ENCODE data around the gene DUSP3. TPM values are rescaled to one million over a fixed set of nuclear protein-coding genes. Genes with fewer than 3 reads are reported as not detected.
A peak's percentile ranks its signal among the peaks of the same experiment; 100 is the strongest.

DUSP3 gene
- total RNA-seq, 4 donors from 2014 or later: 38.6 to 50.1 (median 41.2) TPM

DNA sequence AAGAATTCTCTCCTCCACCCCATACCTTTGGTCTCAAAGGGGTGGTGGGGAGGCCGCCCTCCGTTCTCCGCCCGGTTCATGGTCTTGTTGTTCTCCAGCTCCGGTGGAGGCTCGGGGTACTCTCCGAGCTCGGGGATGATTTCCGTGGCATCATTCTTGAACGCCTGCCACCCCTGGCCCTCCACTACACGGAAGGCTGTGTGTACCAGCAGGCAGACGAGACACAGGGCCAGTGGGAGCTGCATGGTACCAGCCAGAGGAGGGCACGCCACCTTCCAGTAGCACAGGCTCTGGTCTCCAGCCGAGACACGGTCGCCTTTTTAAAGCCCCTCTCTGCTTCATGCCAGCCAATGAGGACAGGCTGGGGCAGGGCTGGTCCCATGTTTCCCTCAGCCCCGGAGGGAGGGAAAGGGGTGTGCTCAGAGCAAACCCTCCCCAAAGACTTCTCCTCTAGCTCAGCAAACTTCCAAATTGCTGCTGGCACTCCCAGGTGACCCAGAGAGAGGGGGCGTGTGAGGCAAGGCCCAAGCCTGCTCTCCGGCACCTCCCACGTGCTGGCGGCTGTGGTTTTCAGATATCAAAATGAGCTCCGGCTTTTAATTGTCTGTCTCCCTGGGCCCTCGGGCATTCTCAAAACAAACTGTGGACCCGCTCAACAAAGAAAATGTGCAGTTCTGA, 20.1 kb downstream of the DUSP3 start, which contains the start of gene SOST:
Gene SOST (minus strand): TSS at position 295 of the 678 bp plus-strand sequence. CDS start 50 bp downstream, at position 245.
- no peak for DNase-seq (ENCODE audit: low spot score in 2 of 2)
- TF ChIP-seq EP300 (IDR thresholded peaks at IDR 0.05): no peak
- no peak for TF ChIP-seq CTCF (IDR thresholded peaks at IDR 0.05)
- no peak for TF ChIP-seq POLR2A (IDR thresholded peaks at IDR 0.05)
- WGBS, 2 donors: 79 to 81% methylated on average over 24 of the region's 24 CpGs
- H3K27ac ChIP-seq: no peak within 1 kb of the TSS
- no peak within 1 kb of the TSS for H3K4me3 ChIP-seq
- peaks cover 0 to 51% of the 10 kb centered on the region in 2 donors for H3K27me3 ChIP-seq
- no peaks in the 10 kb centered on the region for H3K36me3 ChIP-seq
- peaks cover 0 to 15% (median 4%) of the 10 kb centered on the region in 4 donors for H3K4me1 ChIP-seq
- no peaks in the 10 kb centered on the region for H3K9me3 ChIP-seq

DNA sequence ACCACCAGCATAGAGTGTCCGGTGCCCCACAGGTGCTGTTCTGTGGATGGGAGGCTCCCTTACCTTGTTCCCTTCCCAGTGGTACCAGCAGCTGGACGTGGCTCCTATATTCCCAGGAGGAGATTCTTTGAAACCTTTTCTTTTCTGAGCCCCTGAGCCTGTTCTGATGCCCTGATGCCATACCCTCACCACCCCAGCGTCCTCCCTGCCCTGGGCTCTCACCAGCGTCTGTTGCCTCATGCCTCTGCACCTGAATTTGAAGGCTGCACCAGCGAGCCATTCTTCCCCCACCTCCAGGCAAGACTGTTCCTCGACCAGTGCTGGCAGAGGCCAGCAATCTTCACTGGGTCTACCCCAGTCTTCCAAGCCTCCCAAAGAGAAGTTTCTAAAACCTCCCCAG, 20.7 kb downstream of the DUSP3 start:
- 79 to 88% methylated on average over 6 of the region's 6 CpGs for WGBS, 2 donors
- peaks cover 0 to 15% (median 4%) of the 10 kb centered on the region in 4 donors for H3K4me1 ChIP-seq
- no peak overlapping the region for H3K27ac ChIP-seq
- no peak overlapping the region for H3K4me3 ChIP-seq
- TF ChIP-seq POLR2A (IDR thresholded peaks at IDR 0.05): no peak
- TF ChIP-seq CTCF (IDR thresholded peaks at IDR 0.05): no peak
- TF ChIP-seq EP300 (IDR thresholded peaks at IDR 0.05): no peak
- H3K36me3 ChIP-seq: no peaks in the 10 kb centered on the region
- H3K9me3 ChIP-seq: no peaks in the 10 kb centered on the region
- DNase-seq (ENCODE audit: low spot score in 2 of 2): no peak
- H3K27me3 ChIP-seq: peaks cover 0 to 51% of the 10 kb centered on the region in 2 donors

DNA sequence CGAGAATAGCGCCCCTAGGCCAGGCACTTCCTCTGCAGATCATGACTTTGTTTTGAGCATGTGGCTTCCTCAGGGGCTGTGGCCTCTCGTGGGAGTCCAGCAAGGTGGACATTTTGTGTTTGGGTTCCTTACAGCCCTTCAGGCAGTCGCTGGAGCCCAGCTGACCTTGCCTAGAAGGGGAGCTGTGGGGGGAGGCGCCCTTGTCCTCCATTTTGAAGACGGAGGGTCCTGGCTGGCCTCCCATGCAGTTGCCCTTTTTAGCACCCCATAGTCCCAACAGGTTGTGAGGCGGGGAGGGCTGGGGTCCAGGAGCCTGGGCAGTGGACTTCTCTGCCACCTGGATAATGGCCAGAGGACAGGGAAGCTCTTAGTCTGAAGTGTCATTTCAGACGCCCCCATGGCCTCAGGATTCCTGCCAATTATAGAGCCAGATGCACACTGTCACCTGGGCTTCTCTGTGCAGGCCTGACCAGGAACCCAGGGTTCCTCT, 21.6 kb downstream of the DUSP3 start:
- Histone ChIP-seq H3K27me3 (peaks cover 0 to 56% of the 10 kb centered on the region in 2 donors), H3K9me3 (no peaks in the 10 kb centered on the region), H3K4me1 (peaks cover 0 to 15% (median 4%) of the 10 kb centered on the region in 4 donors), H3K4me3 (no peak overlapping the region), H3K36me3 (no peaks in the 10 kb centered on the region), H3K27ac (no peak overlapping the region)
- TF ChIP-seq CTCF (IDR thresholded peaks at IDR 0.05) (no peak), EP300 (IDR thresholded peaks at IDR 0.05) (no peak), POLR2A (IDR thresholded peaks at IDR 0.05) (no peak)
- 79 to 87% methylated on average over 7 to 8 of the region's 8 CpGs for WGBS, 2 donors
- DNase-seq (ENCODE audit: low spot score in 2 of 2): no peak

- peaks cover 0 to 15% (median 4%) of the 10 kb centered on the region in 4 donors for H3K4me1 ChIP-seq
- no peak for TF ChIP-seq POLR2A (IDR thresholded peaks at IDR 0.05)
- no peak for TF ChIP-seq EP300 (IDR thresholded peaks at IDR 0.05)
- no peak for TF ChIP-seq CTCF (IDR thresholded peaks at IDR 0.05)
- H3K27me3 ChIP-seq: peaks cover 0 to 57% of the 10 kb centered on the region in 2 donors
- no peaks in the 10 kb centered on the region for H3K9me3 ChIP-seq
- H3K4me3 ChIP-seq: no peak overlapping the region
- no peak overlapping the region for H3K27ac ChIP-seq
- no peak for DNase-seq (ENCODE audit: low spot score in 2 of 2)
- H3K36me3 ChIP-seq: no peaks in the 10 kb centered on the region
- WGBS, 2 donors: 80 to 83% methylated on average over 6 of the region's 6 CpGs
These were observed 22.6 kb downstream of the DUSP3 start for GRCh38 chr17:43756201-43756600.

DNA sequence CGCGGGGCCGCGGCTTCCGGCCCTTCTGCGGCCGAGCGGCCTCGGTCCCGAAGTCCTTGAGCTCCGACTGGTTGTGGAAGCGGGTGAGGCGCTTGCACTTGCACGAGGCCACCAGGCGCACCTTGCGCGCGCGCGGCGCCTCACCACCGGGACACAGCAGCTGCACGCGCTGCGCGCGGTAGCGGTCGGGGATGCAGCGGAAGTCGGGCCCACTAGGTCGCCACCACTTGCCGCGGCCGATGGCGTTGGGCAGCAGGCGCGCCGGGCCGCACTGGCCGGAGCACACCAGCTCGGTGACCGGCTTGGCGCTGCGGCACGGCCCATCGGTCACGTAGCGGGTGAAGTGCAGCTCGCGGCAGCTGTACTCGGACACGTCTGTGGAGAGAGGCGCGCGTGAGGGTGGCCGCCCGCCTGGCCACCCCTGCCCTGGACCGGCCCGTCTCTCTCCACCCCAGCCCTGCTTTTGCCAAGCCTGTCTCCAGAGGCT, 23.3 kb downstream of the DUSP3 start:
- no peak overlapping the region for H3K27ac ChIP-seq
- DNase-seq (ENCODE audit: low spot score in 2 of 2): no peak
- TF ChIP-seq POLR2A (IDR thresholded peaks at IDR 0.05): no peak
- TF ChIP-seq CTCF (IDR thresholded peaks at IDR 0.05): no peak
- TF ChIP-seq EP300 (IDR thresholded peaks at IDR 0.05): no peak
- H3K4me1 ChIP-seq: peaks cover 0 to 12% (median 4%) of the 10 kb centered on the region in 4 donors
- H3K27me3 ChIP-seq: peaks cover 0 to 57% of the 10 kb centered on the region in 2 donors
- peak overlapping the region in 2 of 4 donors; percentile 2 to 25 for H3K4me3 ChIP-seq
- no peaks in the 10 kb centered on the region for H3K9me3 ChIP-seq
- WGBS, 2 donors: 1 to 3% methylated on average over 33 to 39 of the region's 60 CpGs
- H3K36me3 ChIP-seq: no peaks in the 10 kb centered on the region

Measured in tibial nerve (tissue), 4 donors.